H7 (cell line): Measurements from ENCODE around the gene PLXDC1. TPM values are rescaled to one million over a fixed set of nuclear protein-coding genes. Genes with fewer than 3 reads are reported as not detected.

ENCODE experiments used
- DNase-seq: peaks from one replicate; pipeline ENCODE4 v3.0.0; 2012
- H3K27me3 ChIP-seq: 2 replicates; pipeline ENCODE4 v1.6.0; 2011; ENCODE audit warnings: mild to moderate bottlenecking, low read length; ENCODE audit not compliant: control insufficient read depth, insufficient read depth
- H3K36me3 ChIP-seq: replicated peaks from 2 replicates; pipeline ENCODE4 v1.5.1; 2011; ENCODE audit warnings: low read length; ENCODE audit not compliant: control insufficient read depth, insufficient read depth
- H3K4me3 ChIP-seq: 2 replicates; pipeline ENCODE4 v1.5.1; 2011; ENCODE audit warnings: low read depth, mild to moderate bottlenecking, control low read depth, low read length, moderate library complexity; ENCODE audit not compliant: insufficient read depth
- total RNA-seq: library from RNA; depleted of rRNA; stranded (reverse); fragments of >200 nt; shearing (Covaris generic); gene quantifications from 2 replicates; pipeline ENCODE4 v1.2.3, GENCODE V29; 2014; rRNA removed

Gene PLXDC1
- total RNA-seq, result 0.18 and 0.38 TPM in 2 replicates

- DNase-seq, result peak; percentile 85
Measured at GRCh38 chr17:39151150-39151942, at the start of gene PLXDC1. PLXDC1 (minus strand) TSS chr17:39151637; CDS start chr17:39151437, 200 bp downstream.

GRCh38 chr17:39200957-39201510 lies 49.6 kb upstream of the PLXDC1 start:
- H3K27me3 ChIP-seq, result no peaks in the 10 kb centered on the region
- peaks cover 37% of the 10 kb centered on the region for H3K36me3 ChIP-seq
- DNase-seq, result no peak
- peak overlapping the region; percentile 100 for H3K4me3 ChIP-seq

More at GRCh38 chr17:39151150-39151942, at the start of gene PLXDC1:
- H3K36me3 ChIP-seq, result no peaks in the 10 kb centered on the region
- H3K27me3 ChIP-seq, result peaks cover 30% of the 10 kb centered on the region
- peak within 1 kb of the TSS; percentile 58 for H3K4me3 ChIP-seq

- peak; percentile 92 for DNase-seq
- Histone ChIP-seq H3K4me3 (peak within 1 kb of the TSS; percentile 100), H3K27me3 (no peaks in the 10 kb centered on the region), H3K36me3 (peaks cover 37% of the 10 kb centered on the region)
Measured at GRCh38 chr17:39200070-39200879, 48.8 kb upstream of the PLXDC1 start, which contains the start of gene RPL19. RPL19 (plus strand) TSS chr17:39200283; CDS start chr17:39200345, 62 bp downstream.

- peak; percentile 93 for DNase-seq
- peaks cover 33% of the 10 kb centered on the region for H3K36me3 ChIP-seq
- H3K27me3 ChIP-seq, result no peaks in the 10 kb centered on the region
- H3K4me3 ChIP-seq, result peak overlapping the region; percentile 100
Measured at GRCh38 chr17:39199820-39200069, 48.3 kb upstream of the PLXDC1 start.

- DNase-seq, result no peak
- Histone ChIP-seq H3K4me3 (peak overlapping the region; percentile 88), H3K27me3 (no peaks in the 10 kb centered on the region), H3K36me3 (peaks cover 26% of the 10 kb centered on the region)
Measured at GRCh38 chr17:39198186-39198566, 46.7 kb upstream of the PLXDC1 start.

- peaks cover 24% of the 10 kb centered on the region for H3K36me3 ChIP-seq
- peak; percentile 99 for DNase-seq
- H3K4me3 ChIP-seq, result peak within 1 kb of the TSS; percentile 88
- no peaks in the 10 kb centered on the region for H3K27me3 ChIP-seq
Measured at GRCh38 chr17:39197380-39198185, 46.1 kb upstream of the PLXDC1 start, which contains the start of gene CACNB1. CACNB1 (minus strand) TSS chr17:39197669; CDS start chr17:39197495, 174 bp downstream.

- DNase-seq, result peak; percentile 84
- Histone ChIP-seq H3K27me3 (no peaks in the 10 kb centered on the region), H3K36me3 (peaks cover 23% of the 10 kb centered on the region), H3K4me3 (peak overlapping the region; percentile 88)
Measured at GRCh38 chr17:39196808-39197291, 45.4 kb upstream of the PLXDC1 start.

- Histone ChIP-seq H3K36me3 (peaks cover 18% of the 10 kb centered on the region), H3K4me3 (peak overlapping the region; percentile 88; the same call in 1 of the 2 replicates), H3K27me3 (no peaks in the 10 kb centered on the region)
- no peak for DNase-seq
Measured at GRCh38 chr17:39196241-39196807, 44.9 kb upstream of the PLXDC1 start.

- no peak for DNase-seq
- Histone ChIP-seq H3K4me3 (peak overlapping the region; percentile 34; the same call in 1 of the 2 replicates), H3K27me3 (no peaks in the 10 kb centered on the region), H3K36me3 (peaks cover 14% of the 10 kb centered on the region)
Measured at GRCh38 chr17:39195568-39196160, 44.2 kb upstream of the PLXDC1 start.

GRCh38 chr17:39194985-39195524 lies 43.6 kb upstream of the PLXDC1 start:
- Histone ChIP-seq H3K36me3 (peaks cover 14% of the 10 kb centered on the region), H3K27me3 (no peaks in the 10 kb centered on the region), H3K4me3 (peak overlapping the region; percentile 34)
- peak; percentile 89 for DNase-seq

- peak overlapping the region; percentile 34 for H3K4me3 ChIP-seq
- peaks cover 14% of the 10 kb centered on the region for H3K36me3 ChIP-seq
- no peaks in the 10 kb centered on the region for H3K27me3 ChIP-seq
- DNase-seq, result peak; percentile 92
Measured at GRCh38 chr17:39194089-39194984, 42.9 kb upstream of the PLXDC1 start.

GRCh38 chr17:39193346-39193745 lies 41.9 kb upstream of the PLXDC1 start:
- peaks cover 14% of the 10 kb centered on the region for H3K36me3 ChIP-seq
- no peak overlapping the region for H3K4me3 ChIP-seq
- H3K27me3 ChIP-seq, result no peaks in the 10 kb centered on the region
- no peak for DNase-seq
